ENCODE measurements around the gene ABT1. TPM values are rescaled to one million over a fixed set of nuclear protein-coding genes. Genes with fewer than 3 reads are reported as not detected.

Gene ABT1
- polyA plus RNA-seq, 10 donors, result 9.2 to 12.2 (median 10.3) TPM

DNA sequence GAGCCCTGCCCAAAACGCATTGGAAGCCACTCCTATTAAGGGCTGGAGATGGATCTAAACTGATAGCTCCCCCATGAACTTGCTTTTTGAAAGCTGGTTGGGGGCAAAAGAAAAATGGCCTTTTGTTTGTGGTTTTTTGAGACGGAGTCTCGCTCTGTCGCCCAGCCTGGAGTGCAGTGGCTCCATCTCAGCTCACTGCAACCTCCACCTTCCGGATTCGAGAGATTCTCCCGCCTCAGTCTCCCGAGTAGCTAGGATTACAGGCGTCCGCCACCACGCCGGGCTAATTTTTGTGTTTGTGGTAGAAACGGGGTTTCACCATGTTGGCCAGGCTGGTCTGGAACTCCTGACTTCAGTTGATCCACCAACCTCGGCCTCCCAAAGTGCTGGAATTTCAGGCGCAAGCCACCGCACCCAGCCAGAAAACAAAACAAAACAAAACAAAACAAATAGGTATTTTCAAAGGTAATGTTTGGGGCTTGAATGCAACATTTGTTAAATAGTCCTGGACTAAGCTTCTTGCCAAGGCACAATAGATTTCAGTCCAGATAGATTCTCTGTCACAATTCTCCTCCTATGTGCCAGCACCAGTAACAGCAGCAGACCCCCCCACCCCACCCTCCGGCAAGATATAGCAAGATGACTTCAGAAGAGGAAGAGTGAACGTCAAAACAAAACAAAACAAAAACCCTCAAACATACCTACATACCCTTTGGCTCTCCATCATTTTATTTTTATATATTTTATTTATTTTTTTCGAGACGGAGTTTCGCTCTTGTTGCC, 26.5 kb upstream of the ABT1 start:
- no peak for DNase-seq

DNA sequence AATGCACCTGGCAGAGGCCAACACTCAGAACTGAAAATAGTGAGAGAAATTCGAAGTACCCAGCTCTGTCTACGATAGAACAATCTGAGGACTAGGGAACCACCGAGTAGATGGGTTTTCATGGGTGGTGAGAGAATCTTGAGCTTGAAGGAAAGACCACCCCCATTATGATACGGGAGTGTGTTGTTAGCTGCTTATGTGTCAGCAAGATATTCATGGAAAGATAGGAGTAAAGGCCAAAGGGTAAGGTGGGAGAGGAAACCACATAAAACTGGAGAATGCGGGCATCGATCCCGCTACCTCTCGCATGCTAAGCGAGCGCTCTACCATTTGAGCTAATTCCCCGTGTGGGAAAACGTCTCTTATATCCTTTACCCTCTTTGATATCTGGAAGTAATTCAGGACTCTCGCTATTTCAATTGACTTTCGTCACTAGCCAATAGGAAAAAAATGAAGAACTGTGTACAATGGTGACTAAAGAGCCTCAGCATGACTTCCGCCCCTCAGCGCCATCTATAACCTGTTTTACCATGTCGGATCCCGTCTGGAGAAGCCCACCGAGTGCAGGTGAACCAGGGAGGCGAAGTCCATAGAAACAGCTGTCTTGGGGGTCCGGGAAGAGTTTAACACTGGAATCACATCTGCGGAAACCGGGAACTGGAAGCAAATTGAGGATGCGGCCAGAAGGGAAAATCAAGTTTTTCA, 25.0 kb upstream of the ABT1 start:
- DNase-seq, result peak; percentile 80 to 90 (median 84)

DNA sequence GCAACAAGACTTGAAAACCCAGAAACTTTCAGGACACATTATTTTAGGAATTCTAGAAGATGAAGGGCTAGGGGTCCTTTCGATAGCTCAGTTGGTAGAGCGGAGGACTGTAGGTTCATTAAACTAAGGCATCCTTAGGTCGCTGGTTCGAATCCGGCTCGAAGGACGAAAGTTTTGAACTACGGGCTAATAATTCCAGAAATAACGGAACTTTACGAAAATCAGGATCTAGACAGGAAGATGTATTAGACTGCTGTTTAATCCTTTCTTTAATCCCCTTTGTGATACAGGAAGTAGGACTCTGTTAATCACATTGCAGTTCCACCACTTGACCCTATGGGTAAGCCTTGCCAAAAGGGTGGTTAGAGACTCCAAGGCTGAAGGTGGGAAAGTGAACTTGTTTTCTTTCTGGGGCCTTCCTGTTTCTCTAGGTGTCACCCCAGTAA, 21.2 kb upstream of the ABT1 start:
- DNase-seq, result no peak

DNA sequence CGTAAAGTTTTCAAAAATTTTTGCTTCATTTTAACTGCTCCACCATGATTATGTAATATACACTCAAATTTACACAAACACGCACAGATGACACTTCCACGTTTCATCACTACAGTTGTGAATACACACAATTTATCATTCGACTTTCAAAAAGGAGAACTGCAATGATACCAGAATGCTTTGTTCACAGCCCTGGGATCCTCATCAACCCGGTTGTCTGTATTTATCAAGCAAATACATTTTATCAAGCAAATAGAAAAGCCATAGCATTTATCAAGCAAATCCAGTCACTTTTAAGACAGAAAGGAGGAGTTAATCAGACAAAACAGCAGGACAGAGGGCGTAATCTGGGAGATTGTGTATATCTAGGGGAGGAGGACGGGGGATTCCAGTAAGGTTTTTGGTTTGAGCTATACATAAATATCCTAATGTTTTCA, 20.3 kb upstream of the ABT1 start:
- no peak for DNase-seq

DNA sequence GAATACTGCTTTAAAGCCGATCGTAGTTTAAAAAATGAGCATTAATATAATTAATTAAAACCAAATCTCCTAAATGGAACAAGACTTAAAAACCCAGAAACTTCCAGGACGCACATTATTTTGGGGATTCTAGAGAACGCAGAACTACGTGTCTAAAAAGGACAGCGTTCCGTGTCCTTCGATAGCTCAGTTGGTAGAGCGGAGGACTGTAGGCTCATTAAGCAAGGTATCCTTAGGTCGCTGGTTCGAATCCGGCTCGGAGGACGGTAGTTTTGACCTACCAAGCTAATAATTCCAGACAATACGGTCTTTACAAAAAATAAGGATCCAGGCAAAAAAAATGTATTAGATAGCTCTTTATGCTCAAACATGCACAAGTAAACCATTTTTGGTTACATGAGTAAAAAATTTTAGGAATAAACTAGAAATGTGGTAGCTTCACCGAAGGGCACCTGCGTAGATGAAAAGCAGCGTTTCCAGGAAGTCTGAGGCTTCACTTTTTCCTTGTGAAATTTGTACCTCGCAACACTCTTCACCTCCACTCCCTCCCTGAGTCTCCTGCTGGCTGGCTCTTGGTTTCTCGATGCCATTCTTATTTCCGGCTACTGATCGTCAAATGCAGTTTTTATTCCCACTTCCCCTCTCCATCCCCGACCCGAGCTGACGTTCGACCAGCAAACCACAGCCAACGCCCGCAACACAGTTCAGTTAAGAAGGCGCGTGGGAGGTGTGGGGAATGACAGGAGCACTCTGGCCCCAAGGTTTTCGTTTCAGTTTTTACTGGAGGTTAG, 19.6 kb upstream of the ABT1 start:
- peak in 2 of 3 donors; percentile 59 to 66 for DNase-seq

- DNase-seq, result no peak
These were observed 19.1 kb upstream of the ABT1 start for GRCh38 chr6:26577720-26578072.

- no peak for DNase-seq
These were observed 18.5 kb upstream of the ABT1 start for GRCh38 chr6:26578279-26578678.

DNA sequence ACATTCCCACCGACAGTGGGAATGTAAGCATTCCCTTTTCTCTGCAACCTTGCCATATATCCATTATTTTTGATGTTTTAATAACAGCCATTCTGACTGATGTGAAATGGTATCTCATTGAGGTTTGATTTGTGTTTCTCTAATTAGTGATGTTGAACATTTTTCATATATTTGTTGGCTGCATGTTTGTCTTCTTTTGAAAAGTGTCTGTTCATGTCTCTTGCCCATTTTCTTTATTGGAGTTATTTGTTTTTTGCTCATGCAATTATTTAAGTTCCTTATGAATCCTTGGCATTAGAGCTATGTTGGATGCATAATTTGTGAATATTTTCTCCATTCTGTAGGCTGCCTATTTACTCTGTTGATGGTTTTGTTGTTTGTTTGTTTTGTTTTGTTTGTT, 18.0 kb upstream of the ABT1 start:
- no peak for DNase-seq

DNA sequence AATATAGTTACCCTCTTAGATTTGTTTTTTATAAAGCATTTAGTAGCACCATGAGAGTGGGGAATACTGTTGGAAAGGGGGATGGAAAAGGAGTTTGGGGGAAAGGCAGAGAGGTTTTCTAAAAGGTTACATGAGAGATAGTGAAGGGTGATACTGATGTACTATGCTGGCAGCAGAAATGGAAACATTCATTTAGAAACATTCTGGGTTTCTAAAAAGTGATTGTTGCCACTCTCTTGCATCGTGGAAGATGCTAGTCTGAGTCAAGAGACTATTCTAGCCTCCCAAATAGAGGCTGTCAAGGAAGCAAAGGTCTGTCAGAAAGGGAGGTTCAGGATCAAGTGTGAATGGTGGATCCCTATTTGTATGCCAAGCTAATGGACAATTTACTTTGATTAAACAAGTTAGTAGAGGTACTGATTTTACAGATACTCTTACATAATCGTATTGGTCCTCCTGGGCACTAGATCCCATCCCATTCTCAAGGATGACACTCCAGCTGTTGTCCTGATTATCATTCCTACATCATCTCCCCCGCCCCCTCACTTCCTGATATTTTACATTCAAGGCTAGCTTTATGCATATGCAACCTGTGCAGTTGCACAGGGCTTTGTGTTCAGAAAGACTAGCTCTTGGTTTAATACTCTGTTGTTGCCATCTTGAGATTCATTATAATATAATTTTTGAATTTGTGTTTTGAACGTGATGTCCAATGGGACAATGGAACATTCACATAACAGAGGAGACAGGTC, 15.4 kb upstream of the ABT1 start:
- DNase-seq, result no peak

DNA sequence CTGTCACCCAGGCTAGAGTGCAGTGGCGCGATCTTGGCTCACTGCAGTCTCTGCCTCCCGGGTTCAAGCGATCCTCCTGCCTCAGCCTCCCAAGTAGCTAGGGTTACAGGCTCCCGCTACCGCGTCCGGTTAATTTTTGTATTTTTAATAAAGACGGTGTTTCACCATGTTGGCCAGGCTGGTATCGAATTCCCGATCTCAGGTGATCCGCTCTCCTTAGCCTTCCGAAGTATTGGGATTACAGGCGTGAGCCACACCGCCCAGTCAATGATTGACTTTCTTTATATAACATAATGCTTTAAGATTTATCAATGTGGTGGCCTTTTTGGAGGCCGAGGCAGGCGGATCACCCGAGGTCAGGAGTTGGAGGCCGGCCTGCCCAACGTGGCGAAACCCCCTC, 7.8 kb upstream of the ABT1 start:
- no peak for DNase-seq

DNA sequence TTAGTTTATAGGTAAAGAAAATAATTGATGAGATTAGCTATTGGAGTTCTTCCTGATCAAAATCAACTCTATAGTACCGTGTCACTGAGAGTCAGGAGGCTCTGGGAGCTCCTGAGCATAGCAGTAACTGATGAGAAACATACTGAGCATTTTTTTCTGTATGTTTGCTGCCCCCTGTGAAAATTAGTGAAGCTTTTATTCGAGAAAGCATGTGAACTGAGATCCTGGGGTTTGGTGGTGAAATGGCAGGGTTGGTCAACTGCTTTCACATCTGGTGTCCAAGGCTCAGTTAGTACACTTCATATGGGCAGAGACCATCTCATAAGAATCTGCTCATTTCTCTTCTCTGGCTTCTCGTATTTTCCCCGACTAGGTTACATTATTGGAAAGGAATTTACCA, 4.1 kb upstream of the ABT1 start:
- DNase-seq, result no peak

DNA sequence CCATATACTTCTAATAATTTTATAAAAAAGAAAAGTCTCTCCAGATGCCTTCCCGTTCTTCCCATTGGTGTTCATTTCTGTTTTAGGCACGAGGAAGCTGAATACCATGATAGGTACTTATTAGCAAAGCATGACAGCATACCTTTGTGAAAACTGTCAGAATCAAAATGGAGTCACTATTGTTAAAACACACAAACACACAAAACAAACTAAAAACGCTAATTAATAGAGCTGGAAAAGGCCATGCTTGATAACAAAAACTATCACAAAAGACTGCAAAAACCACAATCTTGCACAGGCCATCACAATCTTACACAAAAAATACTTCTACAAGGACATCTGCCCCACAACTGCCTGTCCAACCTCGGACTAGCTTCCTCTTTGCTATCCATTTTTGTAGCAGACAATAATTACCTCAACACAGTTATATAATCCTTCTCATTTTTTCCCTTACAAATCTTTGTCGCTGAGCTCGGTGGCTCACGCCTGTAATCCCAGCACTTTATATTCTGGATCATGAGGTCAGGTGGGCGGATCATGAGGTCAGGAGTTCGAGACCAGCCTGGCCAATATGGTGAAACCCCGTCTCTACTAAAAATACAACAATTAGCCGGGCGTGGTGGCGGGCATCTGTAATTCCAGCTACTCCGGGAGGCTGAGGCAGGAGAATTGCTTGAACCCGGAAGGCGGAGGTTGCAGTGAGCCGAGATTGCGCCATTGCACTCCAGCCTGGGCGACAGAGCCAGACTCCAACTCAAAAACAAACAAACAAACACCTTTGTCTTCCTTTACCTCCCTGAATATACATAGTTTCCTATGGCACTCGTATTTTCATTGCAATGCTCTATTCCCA, 3.2 kb upstream of the ABT1 start:
- no peak for DNase-seq

DNA sequence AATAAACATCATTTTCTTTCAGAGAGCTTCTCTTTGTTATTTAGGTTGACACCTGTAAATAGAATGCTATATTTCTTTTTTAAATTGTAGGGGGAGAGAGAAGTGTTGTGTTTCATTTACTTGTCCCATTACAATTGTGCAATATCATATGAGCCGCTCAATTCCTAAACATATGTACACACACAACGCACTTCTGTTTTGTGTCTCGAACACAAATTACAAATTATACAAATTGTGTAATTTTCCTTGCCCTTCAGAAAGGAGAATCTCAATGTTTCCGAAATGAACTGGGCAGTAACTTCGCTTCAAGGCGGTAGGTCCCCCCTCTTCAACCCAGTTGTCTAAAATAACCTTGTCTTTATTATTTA, 2.6 kb upstream of the ABT1 start:
- DNase-seq, result no peak

- DNase-seq, result peak in 2 of 3 donors; percentile 44 to 45
These were observed 1.8 kb upstream of the ABT1 start for GRCh38 chr6:26594730-26595632.

DNA sequence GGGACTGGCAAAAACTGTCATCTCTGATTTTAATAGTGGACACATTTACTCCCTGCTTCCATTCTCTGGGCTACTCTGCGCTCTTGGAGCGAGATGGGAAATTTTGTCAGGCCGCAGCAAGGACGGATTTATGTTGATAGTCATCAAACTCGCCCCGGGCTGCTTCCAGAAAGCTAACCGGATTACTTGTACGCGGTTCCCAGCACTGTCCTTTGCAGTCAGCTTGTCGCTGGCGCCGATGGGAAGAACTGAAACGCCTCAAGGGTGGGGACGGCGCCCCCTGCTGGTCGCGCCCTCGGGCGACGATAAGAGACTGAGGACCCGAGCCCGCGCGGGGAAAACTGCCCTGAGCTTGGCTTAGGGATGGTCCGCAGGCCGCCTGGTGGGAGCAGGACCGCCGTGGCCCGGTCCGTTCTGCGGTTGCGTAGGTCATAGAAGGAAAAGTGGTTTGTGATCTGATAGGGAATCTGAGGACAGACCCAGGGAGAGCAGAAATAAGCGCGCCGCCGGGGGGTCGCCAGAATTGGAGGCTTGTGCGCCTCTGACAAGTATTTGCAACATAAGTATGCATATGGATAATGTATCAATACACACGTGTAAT, 984 bp upstream of the ABT1 start:
- peak; percentile 89 to 96 (median 96) for DNase-seq

- no peak for DNase-seq
These were observed 625 bp downstream of the ABT1 start for GRCh38 chr6:26597389-26597766.

DNA sequence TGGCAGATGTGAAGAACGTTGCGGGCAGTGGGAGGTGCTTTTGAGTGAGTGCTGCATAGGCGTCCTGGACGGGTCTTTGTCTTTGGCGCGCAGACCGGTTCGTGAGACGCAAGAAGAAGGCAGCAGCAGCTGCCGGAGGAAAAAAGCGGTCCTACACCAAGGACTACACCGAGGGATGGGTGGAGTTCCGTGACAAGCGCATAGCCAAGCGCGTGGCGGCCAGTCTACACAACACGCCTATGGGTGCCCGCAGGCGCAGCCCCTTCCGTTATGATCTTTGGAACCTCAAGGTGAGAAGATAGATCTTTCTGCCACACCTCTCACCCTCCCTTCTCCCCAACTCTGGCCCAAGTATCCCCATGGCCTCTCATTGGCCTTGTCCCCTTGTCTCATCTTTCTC, 1.1 kb downstream of the ABT1 start:
- DNase-seq, result no peak

DNA sequence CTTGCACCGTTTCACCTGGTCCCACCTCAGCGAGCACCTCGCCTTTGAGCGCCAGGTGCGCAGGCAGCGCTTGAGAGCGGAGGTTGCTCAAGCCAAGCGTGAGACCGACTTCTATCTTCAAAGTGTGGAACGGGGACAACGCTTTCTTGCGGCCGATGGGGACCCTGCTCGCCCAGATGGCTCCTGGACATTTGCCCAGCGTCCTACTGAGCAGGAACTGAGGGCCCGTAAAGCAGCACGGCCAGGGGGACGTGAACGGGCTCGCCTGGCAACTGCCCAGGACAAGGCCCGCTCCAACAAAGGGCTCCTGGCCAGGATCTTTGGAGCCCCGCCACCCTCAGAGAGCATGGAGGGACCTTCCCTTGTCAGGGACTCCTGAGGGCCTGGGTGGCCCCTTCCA, 1.5 kb downstream of the ABT1 start:
- no peak for DNase-seq

- no peak for DNase-seq
These were observed 2.4 kb downstream of the ABT1 start for GRCh38 chr6:26599134-26599533.

Measured in muscle of back (tissue), 11 donors.